ENCODE measurements around the gene NINJ1.

Gene NINJ1

DNA sequence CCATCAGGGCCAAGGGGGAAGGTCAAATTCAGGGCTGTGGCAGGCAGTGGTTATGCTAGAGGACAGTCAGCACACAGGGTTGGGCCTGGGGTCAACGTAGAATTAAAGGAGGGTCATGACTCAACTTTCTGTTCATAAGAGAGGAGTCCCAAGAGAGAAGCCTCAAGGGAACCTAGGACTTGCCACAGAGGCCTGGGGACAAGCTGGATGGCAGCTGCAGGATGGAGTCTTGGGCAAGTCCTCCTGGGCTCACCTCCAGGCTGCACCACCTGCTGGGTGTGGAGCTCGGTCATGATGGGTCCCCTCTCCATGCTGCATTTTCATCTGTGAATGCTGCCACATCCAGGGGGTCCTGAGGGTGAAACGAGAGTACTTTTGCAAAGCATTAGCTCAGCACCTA lies 40.9 kb upstream of the NINJ1 start:
- no peak overlapping the region for H2BK12ac ChIP-seq (ENCODE audit: low read length)
- H3K4me3 ChIP-seq (ENCODE audit: low read length in 2 of 2): no peak overlapping the region
- no peak for DNase-seq (ENCODE audit: low spot score)
- peaks cover 0 to 2% of the 10 kb centered on the region in 2 donors for H3K4me1 ChIP-seq (ENCODE audit: control insufficient read depth in 2 of 2, insufficient read depth in 1 of 2, low read depth in 1 of 2, low read length in 2 of 2)
- H2AFZ ChIP-seq (ENCODE audit: low read length): no peak overlapping the region
- no peak overlapping the region for H2BK5ac ChIP-seq (ENCODE audit: low read length)
- no peak overlapping the region for H3K27ac ChIP-seq (replicated peaks; ENCODE audit: low read length)
- H3K36me3 ChIP-seq (replicated peaks in 1 of 2; ENCODE audit: control insufficient read depth in 2 of 2, insufficient read depth in 2 of 2, low read length in 2 of 2): no peaks in the 10 kb centered on the region
- H2AK5ac ChIP-seq (ENCODE audit: low read depth, low read length): no peak overlapping the region
- H3K9ac ChIP-seq (ENCODE audit: low read depth, low read length, poor library complexity): no peak overlapping the region
- H3K14ac ChIP-seq (ENCODE audit: low read length): no peak overlapping the region
- no peaks in the 10 kb centered on the region for H3K79me1 ChIP-seq (ENCODE audit: low read depth, low read length)
- no CpG with 5 or more reads among the region's 3 CpGs for WGBS, 2 donors (ENCODE audit: extremely low coverage in 2 of 2, insufficient read length in 2 of 2, insufficient replicate concordance in 1 of 2)
- no peak overlapping the region for H3K4ac ChIP-seq (ENCODE audit: low read length)
- no peaks in the 10 kb centered on the region for H3K9me3 ChIP-seq (replicated peaks in 1 of 2; ENCODE audit: control insufficient read depth in 2 of 2, insufficient read depth in 1 of 2, low read depth in 1 of 2, low read length in 2 of 2)
- H4K8ac ChIP-seq (ENCODE audit: low read depth, low read length): no peak overlapping the region
- H2BK15ac ChIP-seq (ENCODE audit: low read length): no peak overlapping the region
- no peak overlapping the region for H3K4me2 ChIP-seq (ENCODE audit: insufficient read depth, low read length, poor library complexity, severe bottlenecking)
- no peak overlapping the region for H3K23ac ChIP-seq (ENCODE audit: low read depth, low read length, poor library complexity)
- no peak overlapping the region for H3K18ac ChIP-seq (ENCODE audit: low read length)
- H2BK120ac ChIP-seq (ENCODE audit: low read depth, low read length): no peak overlapping the region
- no peak overlapping the region for H4K91ac ChIP-seq (ENCODE audit: low read depth, low read length, poor library complexity)
- H3K27me3 ChIP-seq (ENCODE audit: control insufficient read depth in 3 of 3, insufficient read depth in 3 of 3, low read depth in 1 of 3, low read length in 3 of 3): peaks cover 0 to 40% (median 0%) of the 10 kb centered on the region in 3 experiments

DNA sequence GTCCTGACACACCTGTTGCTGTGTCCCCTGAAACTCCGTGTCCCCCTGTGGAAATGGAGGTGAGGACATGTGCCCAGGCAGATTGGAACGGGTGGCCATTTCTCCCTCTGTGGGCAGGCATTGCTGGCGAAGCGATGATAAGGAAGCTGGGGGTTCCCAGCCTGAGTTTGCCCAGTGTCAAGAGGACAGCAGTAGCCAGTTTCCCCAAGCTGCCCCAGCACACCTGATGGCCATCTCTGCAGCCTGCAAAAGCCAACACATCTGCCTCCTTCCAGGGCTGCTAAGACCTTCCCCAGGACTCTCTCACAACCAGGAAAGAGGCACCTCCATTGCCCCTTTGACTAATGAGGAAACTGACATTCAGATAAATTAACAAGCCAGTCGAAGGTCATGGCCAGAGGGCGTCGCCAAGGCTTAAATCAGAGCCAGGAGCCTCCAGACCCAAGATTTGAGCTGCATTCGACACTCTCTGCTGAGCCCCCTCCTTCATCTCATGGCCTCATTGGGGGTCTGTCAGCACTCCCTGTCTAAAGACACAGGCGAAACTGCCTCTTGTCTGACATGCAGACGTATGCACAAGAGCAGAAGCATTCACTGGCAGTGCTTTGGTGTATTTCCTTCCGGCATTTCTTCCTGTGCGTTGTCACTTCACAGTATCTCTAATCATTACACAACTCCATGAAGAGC lies 39.5 kb upstream of the NINJ1 start:
- H2AFZ ChIP-seq (ENCODE audit: low read length): no peak overlapping the region
- peak overlapping the region; percentile 61 for H2AK5ac ChIP-seq (ENCODE audit: low read depth, low read length)
- H3K4me1 ChIP-seq (ENCODE audit: control insufficient read depth in 2 of 2, insufficient read depth in 1 of 2, low read depth in 1 of 2, low read length in 2 of 2): peaks cover 0 to 2% of the 10 kb centered on the region in 2 donors
- H3K9me3 ChIP-seq (replicated peaks in 1 of 2; ENCODE audit: control insufficient read depth in 2 of 2, insufficient read depth in 1 of 2, low read depth in 1 of 2, low read length in 2 of 2): no peaks in the 10 kb centered on the region
- H3K4me3 ChIP-seq (ENCODE audit: low read length in 2 of 2): no peak overlapping the region
- no peak overlapping the region for H4K91ac ChIP-seq (ENCODE audit: low read depth, low read length, poor library complexity)
- no peak overlapping the region for H3K27ac ChIP-seq (replicated peaks; ENCODE audit: low read length)
- H2BK15ac ChIP-seq (ENCODE audit: low read length): no peak overlapping the region
- H4K8ac ChIP-seq (ENCODE audit: low read depth, low read length): no peak overlapping the region
- H3K9ac ChIP-seq (ENCODE audit: low read depth, low read length, poor library complexity): no peak overlapping the region
- H3K79me1 ChIP-seq (ENCODE audit: low read depth, low read length): no peaks in the 10 kb centered on the region
- peak overlapping the region; percentile 82 for H3K23ac ChIP-seq (ENCODE audit: low read depth, low read length, poor library complexity)
- no peak overlapping the region for H2BK12ac ChIP-seq (ENCODE audit: low read length)
- no peak for DNase-seq (ENCODE audit: low spot score)
- peaks cover 0 to 37% (median 0%) of the 10 kb centered on the region in 3 experiments for H3K27me3 ChIP-seq (ENCODE audit: control insufficient read depth in 3 of 3, insufficient read depth in 3 of 3, low read depth in 1 of 3, low read length in 3 of 3)
- H3K4ac ChIP-seq (ENCODE audit: low read length): no peak overlapping the region
- H3K36me3 ChIP-seq (replicated peaks in 1 of 2; ENCODE audit: control insufficient read depth in 2 of 2, insufficient read depth in 2 of 2, low read length in 2 of 2): no peaks in the 10 kb centered on the region
- WGBS, 2 donors (ENCODE audit: extremely low coverage in 2 of 2, insufficient read length in 2 of 2, insufficient replicate concordance in 1 of 2): no CpG with 5 or more reads among the region's 12 CpGs
- H3K4me2 ChIP-seq (ENCODE audit: insufficient read depth, low read length, poor library complexity, severe bottlenecking): no peak overlapping the region
- no peak overlapping the region for H2BK120ac ChIP-seq (ENCODE audit: low read depth, low read length)
- peak overlapping the region; percentile 24 for H3K18ac ChIP-seq (ENCODE audit: low read length)
- H2BK5ac ChIP-seq (ENCODE audit: low read length): no peak overlapping the region
- no peak overlapping the region for H3K14ac ChIP-seq (ENCODE audit: low read length)

DNA sequence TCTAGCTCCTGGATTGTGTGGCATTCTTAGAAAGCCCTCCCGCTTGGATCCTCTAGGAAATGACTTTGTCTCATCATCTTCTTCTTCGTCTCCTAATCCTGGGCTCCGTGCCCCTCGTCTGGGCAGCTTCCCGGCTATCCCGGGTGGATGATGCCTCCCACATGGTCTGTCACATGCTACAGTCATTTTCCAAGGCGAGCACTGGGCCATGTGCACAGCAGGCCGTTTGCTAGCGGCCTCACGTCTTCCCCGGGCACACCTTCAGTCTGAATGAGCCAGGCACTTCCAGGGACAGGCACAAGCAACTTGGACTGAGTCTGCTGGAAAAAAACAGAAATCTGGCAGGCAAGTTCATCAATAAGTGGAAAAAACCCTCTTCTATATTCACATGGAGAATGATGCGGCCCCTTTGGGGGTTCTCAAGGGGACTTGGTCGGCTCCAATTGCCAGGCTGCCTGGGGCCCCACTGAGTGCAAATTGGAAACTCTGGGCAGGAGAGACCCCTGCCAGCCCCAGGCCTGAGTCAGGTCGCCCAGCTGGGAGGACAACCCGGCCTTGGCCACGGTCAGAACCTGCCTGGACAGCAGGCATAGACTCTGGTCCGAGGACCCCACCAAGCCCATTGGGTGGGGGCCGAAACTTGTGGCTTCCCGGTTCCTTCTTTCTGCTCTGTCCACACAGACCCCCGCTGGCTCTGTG lies 38.8 kb upstream of the NINJ1 start:
- H3K4ac ChIP-seq (ENCODE audit: low read length): no peak overlapping the region
- H3K9ac ChIP-seq (ENCODE audit: low read depth, low read length, poor library complexity): peak overlapping the region; percentile 38
- H3K9me3 ChIP-seq (replicated peaks in 1 of 2; ENCODE audit: control insufficient read depth in 2 of 2, insufficient read depth in 1 of 2, low read depth in 1 of 2, low read length in 2 of 2): no peaks in the 10 kb centered on the region
- no peak overlapping the region for H3K27ac ChIP-seq (replicated peaks; ENCODE audit: low read length)
- H3K4me3 ChIP-seq (ENCODE audit: low read length in 2 of 2): no peak overlapping the region
- H4K91ac ChIP-seq (ENCODE audit: low read depth, low read length, poor library complexity): no peak overlapping the region
- H2BK120ac ChIP-seq (ENCODE audit: low read depth, low read length): no peak overlapping the region
- H3K4me2 ChIP-seq (ENCODE audit: insufficient read depth, low read length, poor library complexity, severe bottlenecking): no peak overlapping the region
- no CpG with 5 or more reads among the region's 20 CpGs for WGBS, 2 donors (ENCODE audit: extremely low coverage in 2 of 2, insufficient read length in 2 of 2, insufficient replicate concordance in 1 of 2)
- H3K14ac ChIP-seq (ENCODE audit: low read length): no peak overlapping the region
- peak overlapping the region; percentile 61 for H2AK5ac ChIP-seq (ENCODE audit: low read depth, low read length)
- no peak for DNase-seq (ENCODE audit: low spot score)
- H2BK15ac ChIP-seq (ENCODE audit: low read length): peak overlapping the region; percentile 15
- H3K4me1 ChIP-seq (ENCODE audit: control insufficient read depth in 2 of 2, insufficient read depth in 1 of 2, low read depth in 1 of 2, low read length in 2 of 2): peaks cover 0 to 2% of the 10 kb centered on the region in 2 donors
- H3K23ac ChIP-seq (ENCODE audit: low read depth, low read length, poor library complexity): peak overlapping the region; percentile 82
- H2AFZ ChIP-seq (ENCODE audit: low read length): no peak overlapping the region
- peaks cover 0 to 34% (median 0%) of the 10 kb centered on the region in 3 experiments for H3K27me3 ChIP-seq (ENCODE audit: control insufficient read depth in 3 of 3, insufficient read depth in 3 of 3, low read depth in 1 of 3, low read length in 3 of 3)
- H2BK5ac ChIP-seq (ENCODE audit: low read length): no peak overlapping the region
- H3K79me1 ChIP-seq (ENCODE audit: low read depth, low read length): no peaks in the 10 kb centered on the region
- no peaks in the 10 kb centered on the region for H3K36me3 ChIP-seq (replicated peaks in 1 of 2; ENCODE audit: control insufficient read depth in 2 of 2, insufficient read depth in 2 of 2, low read length in 2 of 2)
- H2BK12ac ChIP-seq (ENCODE audit: low read length): peak overlapping the region; percentile 33
- no peak overlapping the region for H3K18ac ChIP-seq (ENCODE audit: low read length)
- no peak overlapping the region for H4K8ac ChIP-seq (ENCODE audit: low read depth, low read length)

DNA sequence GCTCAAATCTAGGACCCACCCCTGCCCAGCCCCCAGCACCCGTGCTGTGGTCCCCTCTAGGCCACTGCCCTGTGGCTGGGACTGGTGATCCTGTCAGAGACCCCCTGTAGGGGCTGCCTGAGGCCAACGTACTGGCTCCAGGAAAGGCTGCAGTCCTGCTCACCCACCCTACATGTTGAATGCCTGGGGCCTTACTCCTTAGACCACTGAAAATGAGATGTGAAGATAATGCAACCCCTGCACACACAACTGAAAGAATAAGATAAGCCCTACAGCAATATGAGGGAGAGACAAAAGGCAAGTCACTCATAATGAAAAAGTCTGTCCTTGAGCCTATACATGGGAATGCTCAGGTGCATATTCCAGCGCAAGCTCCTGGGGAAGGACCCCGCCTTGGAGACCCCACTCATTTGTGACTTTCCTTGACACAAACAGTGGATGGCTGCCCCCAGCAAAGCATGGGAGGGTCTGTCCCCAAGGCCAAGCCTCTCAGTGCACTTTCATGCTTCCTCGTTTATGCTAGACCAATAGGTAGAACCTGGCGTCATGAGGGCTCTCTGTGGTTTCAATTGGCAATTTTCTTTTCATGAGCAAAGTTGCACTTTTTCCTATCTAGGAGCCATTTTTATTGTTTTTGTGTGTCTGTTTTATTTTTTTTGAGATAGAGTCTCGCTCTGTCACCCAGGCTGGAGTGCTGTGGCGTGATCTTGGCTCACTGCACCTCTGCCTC lies 37.4 kb upstream of the NINJ1 start:
- no peaks in the 10 kb centered on the region for H3K79me1 ChIP-seq (ENCODE audit: low read depth, low read length)
- H2BK5ac ChIP-seq (ENCODE audit: low read length): no peak overlapping the region
- no peak overlapping the region for H4K91ac ChIP-seq (ENCODE audit: low read depth, low read length, poor library complexity)
- no peak overlapping the region for H3K18ac ChIP-seq (ENCODE audit: low read length)
- H2AFZ ChIP-seq (ENCODE audit: low read length): no peak overlapping the region
- no peaks in the 10 kb centered on the region for H3K36me3 ChIP-seq (replicated peaks in 1 of 2; ENCODE audit: control insufficient read depth in 2 of 2, insufficient read depth in 2 of 2, low read length in 2 of 2)
- no peak overlapping the region for H2AK5ac ChIP-seq (ENCODE audit: low read depth, low read length)
- H2BK15ac ChIP-seq (ENCODE audit: low read length): no peak overlapping the region
- H3K4ac ChIP-seq (ENCODE audit: low read length): no peak overlapping the region
- H3K4me3 ChIP-seq (ENCODE audit: low read length in 2 of 2): no peak overlapping the region
- H3K27me3 ChIP-seq (ENCODE audit: control insufficient read depth in 3 of 3, insufficient read depth in 3 of 3, low read depth in 1 of 3, low read length in 3 of 3): peaks cover 0 to 31% (median 0%) of the 10 kb centered on the region in 3 experiments
- H2BK12ac ChIP-seq (ENCODE audit: low read length): no peak overlapping the region
- DNase-seq (ENCODE audit: low spot score): no peak
- H3K4me2 ChIP-seq (ENCODE audit: insufficient read depth, low read length, poor library complexity, severe bottlenecking): no peak overlapping the region
- H3K14ac ChIP-seq (ENCODE audit: low read length): no peak overlapping the region
- H4K8ac ChIP-seq (ENCODE audit: low read depth, low read length): no peak overlapping the region
- no peak overlapping the region for H3K27ac ChIP-seq (replicated peaks; ENCODE audit: low read length)
- WGBS, 2 donors (ENCODE audit: extremely low coverage in 2 of 2, insufficient read length in 2 of 2, insufficient replicate concordance in 1 of 2): no CpG with 5 or more reads among the region's 8 CpGs
- no peak overlapping the region for H3K23ac ChIP-seq (ENCODE audit: low read depth, low read length, poor library complexity)
- H2BK120ac ChIP-seq (ENCODE audit: low read depth, low read length): no peak overlapping the region
- peaks cover 0 to 2% of the 10 kb centered on the region in 2 donors for H3K4me1 ChIP-seq (ENCODE audit: control insufficient read depth in 2 of 2, insufficient read depth in 1 of 2, low read depth in 1 of 2, low read length in 2 of 2)
- H3K9me3 ChIP-seq (replicated peaks in 1 of 2; ENCODE audit: control insufficient read depth in 2 of 2, insufficient read depth in 1 of 2, low read depth in 1 of 2, low read length in 2 of 2): no peaks in the 10 kb centered on the region
- H3K9ac ChIP-seq (ENCODE audit: low read depth, low read length, poor library complexity): no peak overlapping the region

Data from neuronal stem cell (in vitro differentiated cells).